ENCODE measurements around the gene PDHA2.

GRCh38 chr4:95831166-95831565, 8.7 kb upstream of the PDHA2 start:
- TF ChIP-seq, protein P1, sequence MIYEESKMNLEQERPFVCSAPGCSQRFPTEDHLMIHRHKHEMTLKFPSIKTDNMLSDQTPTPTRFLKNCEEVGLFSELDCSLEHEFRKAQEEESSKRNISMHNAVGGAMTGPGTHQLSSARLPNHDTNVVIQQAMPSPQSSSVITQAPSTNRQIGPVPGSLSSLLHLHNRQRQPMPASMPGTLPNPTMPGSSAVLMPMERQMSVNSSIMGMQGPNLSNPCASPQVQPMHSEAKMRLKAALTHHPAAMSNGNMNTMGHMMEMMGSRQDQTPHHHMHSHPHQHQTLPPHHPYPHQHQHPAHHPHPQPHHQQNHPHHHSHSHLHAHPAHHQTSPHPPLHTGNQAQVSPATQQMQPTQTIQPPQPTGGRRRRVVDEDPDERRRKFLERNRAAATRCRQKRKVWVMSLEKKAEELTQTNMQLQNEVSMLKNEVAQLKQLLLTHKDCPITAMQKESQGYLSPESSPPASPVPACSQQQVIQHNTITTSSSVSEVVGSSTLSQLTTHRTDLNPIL (CRISPR knock-in tag; IDR thresholded peaks at IDR 0.05; ENCODE audit: low read depth): no peak
- TF ChIP-seq RARB (CRISPR knock-in tag; IDR thresholded peaks at IDR 0.05): no peak
